Neuron (in vitro differentiated cells): ENCODE results near the gene TMEM132D.

ENCODE experiments used
- H2AFZ ChIP-seq: one replicate; pipeline ENCODE4 v1.6.1; 2013; ENCODE audit warnings: low read depth, mild to moderate bottlenecking, inconsistent platforms, low read length, moderate library complexity
- H3K27me3 ChIP-seq: one replicate; pipeline ENCODE4 v1.6.1; 2013; ENCODE audit warnings: low read length; ENCODE audit not compliant: insufficient read depth
- H3K36me3 ChIP-seq: one replicate; pipeline ENCODE4 v1.6.1; 2013; ENCODE audit warnings: low read length; ENCODE audit not compliant: insufficient read depth
- H3K4me1 ChIP-seq: one replicate; pipeline ENCODE4 v1.6.1; 2013; ENCODE audit warnings: low read length; ENCODE audit not compliant: insufficient read depth
- H3K4me3 ChIP-seq: 2 replicates; pipeline ENCODE4 v1.5.1; 2013; ENCODE audit warnings: mild to moderate bottlenecking, low read length, moderate library complexity
- H3K9me3 ChIP-seq: one replicate; pipeline ENCODE4 v1.6.1; 2013; ENCODE audit warnings: low read length

The TMEM132D gene

DNA sequence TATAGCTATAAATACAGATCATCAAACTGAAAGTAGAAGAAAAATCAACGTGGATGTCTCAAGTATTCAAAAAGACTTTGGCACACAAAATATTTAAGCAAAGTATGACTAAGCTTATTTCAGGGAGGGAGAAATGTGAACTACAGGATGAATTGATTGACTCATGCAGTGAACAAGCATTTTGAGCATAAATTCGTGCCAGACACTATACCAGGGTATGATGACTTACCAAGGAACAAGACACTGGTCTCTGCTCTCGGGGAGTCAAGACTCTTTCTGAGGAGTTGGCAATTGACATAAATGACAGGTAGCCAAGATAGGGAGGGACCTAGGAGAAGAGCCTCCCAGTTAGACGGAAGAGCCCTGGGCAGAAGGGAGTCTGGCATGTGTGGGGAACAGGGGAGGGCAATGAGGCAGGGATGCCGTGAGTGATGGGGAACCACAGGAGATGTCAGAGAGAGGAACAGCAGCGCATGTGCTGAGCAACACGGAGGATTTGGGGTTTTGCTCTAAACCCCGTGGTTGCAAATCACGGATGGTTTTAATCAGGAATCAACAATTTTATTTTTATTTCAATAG lies 115.2 kb downstream of the TMEM132D start:
- Histone ChIP-seq H2AFZ (no peak overlapping the region), H3K9me3 (no peaks in the 10 kb centered on the region), H3K27me3 (no peaks in the 10 kb centered on the region), H3K4me1 (no peaks in the 10 kb centered on the region), H3K36me3 (no peaks in the 10 kb centered on the region), H3K4me3 (no peak overlapping the region)

GRCh38 chr12:129779989-129780388 lies 123.8 kb downstream of the TMEM132D start:
- Histone ChIP-seq H3K4me1 (no peaks in the 10 kb centered on the region), H3K9me3 (no peaks in the 10 kb centered on the region), H3K4me3 (no peak overlapping the region), H3K27me3 (no peaks in the 10 kb centered on the region), H2AFZ (no peak overlapping the region), H3K36me3 (no peaks in the 10 kb centered on the region)

GRCh38 chr12:129779033-129779432 lies 124.8 kb downstream of the TMEM132D start:
- no peak overlapping the region for H3K4me3 ChIP-seq
- H3K9me3 ChIP-seq = no peaks in the 10 kb centered on the region
- no peaks in the 10 kb centered on the region for H3K4me1 ChIP-seq
- no peaks in the 10 kb centered on the region for H3K36me3 ChIP-seq
- no peaks in the 10 kb centered on the region for H3K27me3 ChIP-seq
- no peak overlapping the region for H2AFZ ChIP-seq

DNA sequence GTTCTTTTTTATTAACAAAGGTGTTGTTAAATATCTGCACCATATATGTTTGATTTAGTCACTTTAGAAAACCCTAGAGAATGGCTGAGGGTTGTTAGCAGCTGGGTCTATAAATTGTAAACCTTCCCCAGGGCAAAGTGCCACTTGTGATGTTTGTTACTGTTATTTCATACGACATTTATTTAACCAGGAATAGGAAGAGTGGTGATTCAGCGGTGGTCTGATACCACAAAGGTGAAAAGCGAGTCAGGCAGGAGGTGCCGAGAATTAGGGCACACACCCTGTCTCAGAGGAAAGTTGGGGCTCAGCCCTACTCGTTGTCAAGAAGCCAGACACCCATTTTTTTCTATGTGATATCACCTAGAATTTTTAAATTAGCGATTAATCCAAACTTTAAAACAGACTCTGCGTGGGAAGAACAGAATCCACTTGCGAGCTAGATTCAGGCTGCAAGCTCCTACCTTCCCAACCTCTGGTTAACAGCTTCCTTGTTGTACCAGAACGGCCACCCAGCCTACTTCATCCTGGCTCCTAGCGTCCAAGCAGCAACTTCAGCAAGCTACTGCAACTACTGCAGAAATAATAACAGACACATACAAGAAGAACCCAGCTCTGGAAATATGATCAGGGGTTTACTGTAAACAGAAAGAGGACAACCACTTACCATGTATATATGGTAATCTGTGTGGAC lies 126.7 kb downstream of the TMEM132D start:
- H3K4me1 ChIP-seq = peaks cover 3% of the 10 kb centered on the region
- H3K9me3 ChIP-seq = no peaks in the 10 kb centered on the region
- no peaks in the 10 kb centered on the region for H3K27me3 ChIP-seq
- H3K36me3 ChIP-seq = no peaks in the 10 kb centered on the region
- no peak overlapping the region for H3K4me3 ChIP-seq
- H2AFZ ChIP-seq = no peak overlapping the region

GRCh38 chr12:129772501-129773493 lies 131.0 kb downstream of the TMEM132D start:
- H2AFZ ChIP-seq = no peak overlapping the region
- H3K4me3 ChIP-seq = no peak overlapping the region
- no peaks in the 10 kb centered on the region for H3K27me3 ChIP-seq
- H3K36me3 ChIP-seq = no peaks in the 10 kb centered on the region
- no peaks in the 10 kb centered on the region for H3K9me3 ChIP-seq
- peaks cover 3% of the 10 kb centered on the region for H3K4me1 ChIP-seq

DNA sequence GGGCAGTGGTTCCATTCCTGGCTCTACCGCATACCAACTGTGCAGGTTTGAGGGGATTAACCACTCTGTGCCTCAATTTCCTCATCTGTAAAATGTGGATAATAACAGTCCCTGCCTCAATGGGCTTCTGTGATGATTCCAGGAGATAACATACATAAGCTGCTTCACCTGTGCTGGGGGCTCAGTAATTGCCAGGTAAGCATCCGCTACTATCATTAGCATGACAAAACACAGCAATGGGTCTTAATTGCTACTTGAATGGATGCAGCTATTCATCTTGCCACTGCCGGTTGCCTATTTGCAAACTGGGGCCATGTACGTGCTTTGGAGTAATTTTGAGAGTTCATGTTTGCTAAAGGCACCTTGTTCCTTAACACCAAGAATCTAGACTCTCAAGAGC lies 132.6 kb downstream of the TMEM132D start:
- H3K9me3 ChIP-seq = no peaks in the 10 kb centered on the region
- H3K4me3 ChIP-seq = no peak overlapping the region
- no peaks in the 10 kb centered on the region for H3K36me3 ChIP-seq
- peaks cover 3% of the 10 kb centered on the region for H3K4me1 ChIP-seq
- no peak overlapping the region for H2AFZ ChIP-seq
- no peaks in the 10 kb centered on the region for H3K27me3 ChIP-seq

- H3K4me1 ChIP-seq = no peaks in the 10 kb centered on the region
- H2AFZ ChIP-seq = no peak overlapping the region
- no peaks in the 10 kb centered on the region for H3K27me3 ChIP-seq
- no peaks in the 10 kb centered on the region for H3K9me3 ChIP-seq
- no peaks in the 10 kb centered on the region for H3K36me3 ChIP-seq
- no peak overlapping the region for H3K4me3 ChIP-seq
Measured at GRCh38 chr12:129765719-129766118, 138.1 kb downstream of the TMEM132D start.

GRCh38 chr12:129762436-129762835 lies 141.4 kb downstream of the TMEM132D start:
- H3K4me3 ChIP-seq = no peak overlapping the region
- no peaks in the 10 kb centered on the region for H3K27me3 ChIP-seq
- H2AFZ ChIP-seq = no peak overlapping the region
- H3K9me3 ChIP-seq = no peaks in the 10 kb centered on the region
- H3K36me3 ChIP-seq = no peaks in the 10 kb centered on the region
- no peaks in the 10 kb centered on the region for H3K4me1 ChIP-seq

DNA sequence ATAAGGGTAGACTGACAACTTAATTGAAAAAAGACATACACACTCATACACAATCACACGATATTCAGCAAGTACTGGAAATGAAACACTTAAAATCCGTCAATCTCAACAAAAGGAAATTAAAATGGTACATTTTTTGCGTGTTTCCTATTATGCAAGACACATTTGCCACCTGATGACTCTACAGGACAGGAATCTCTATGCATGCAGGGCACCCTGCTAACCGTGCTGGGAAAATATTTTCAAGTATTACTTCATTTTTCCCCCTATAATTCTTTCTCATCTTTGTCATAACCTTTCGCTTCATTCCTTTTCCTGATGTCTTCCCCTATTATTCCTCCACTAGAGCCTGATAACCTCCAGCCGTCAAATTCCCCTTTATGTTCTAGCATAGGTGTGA lies 150.2 kb downstream of the TMEM132D start:
- H3K27me3 ChIP-seq = no peaks in the 10 kb centered on the region
- no peak overlapping the region for H3K4me3 ChIP-seq
- no peaks in the 10 kb centered on the region for H3K9me3 ChIP-seq
- H3K4me1 ChIP-seq = no peaks in the 10 kb centered on the region
- H3K36me3 ChIP-seq = no peaks in the 10 kb centered on the region
- no peak overlapping the region for H2AFZ ChIP-seq

- Histone ChIP-seq H3K27me3 (no peaks in the 10 kb centered on the region), H2AFZ (no peak overlapping the region), H3K9me3 (no peaks in the 10 kb centered on the region), H3K4me3 (no peak overlapping the region), H3K4me1 (no peaks in the 10 kb centered on the region), H3K36me3 (no peaks in the 10 kb centered on the region)
Measured at GRCh38 chr12:129750421-129750820, 153.4 kb downstream of the TMEM132D start.

GRCh38 chr12:129746318-129746717 lies 157.5 kb downstream of the TMEM132D start:
- no peaks in the 10 kb centered on the region for H3K27me3 ChIP-seq
- no peak overlapping the region for H2AFZ ChIP-seq
- no peak overlapping the region for H3K4me3 ChIP-seq
- H3K36me3 ChIP-seq = no peaks in the 10 kb centered on the region
- H3K4me1 ChIP-seq = no peaks in the 10 kb centered on the region
- H3K9me3 ChIP-seq = no peaks in the 10 kb centered on the region

GRCh38 chr12:129729170-129729569 lies 174.7 kb downstream of the TMEM132D start:
- Histone ChIP-seq H2AFZ (no peak overlapping the region), H3K27me3 (no peaks in the 10 kb centered on the region), H3K36me3 (no peaks in the 10 kb centered on the region), H3K9me3 (no peaks in the 10 kb centered on the region), H3K4me1 (no peaks in the 10 kb centered on the region), H3K4me3 (no peak overlapping the region)

DNA sequence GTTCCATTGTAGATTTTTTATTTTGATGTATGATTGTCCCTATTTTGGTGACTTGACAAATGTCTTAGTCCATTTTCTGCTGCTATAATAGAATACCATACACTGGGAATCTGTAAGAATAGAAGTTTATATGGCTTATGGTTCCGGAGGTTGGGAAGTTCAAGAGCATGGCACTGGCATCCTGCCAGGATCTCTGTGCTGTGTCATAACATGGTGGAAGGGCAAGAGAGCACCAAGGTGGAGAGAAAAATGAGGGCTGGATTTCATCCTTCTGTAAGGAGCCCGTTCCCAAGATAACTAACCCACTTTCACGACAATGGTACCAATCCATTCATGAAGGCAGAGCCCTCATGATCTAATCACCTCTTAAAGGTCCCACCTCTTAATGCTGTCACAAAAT lies 176.7 kb downstream of the TMEM132D start:
- H2AFZ ChIP-seq = no peak overlapping the region
- no peaks in the 10 kb centered on the region for H3K9me3 ChIP-seq
- no peaks in the 10 kb centered on the region for H3K36me3 ChIP-seq
- no peaks in the 10 kb centered on the region for H3K4me1 ChIP-seq
- no peak overlapping the region for H3K4me3 ChIP-seq
- no peaks in the 10 kb centered on the region for H3K27me3 ChIP-seq
